ENCODE data around the gene LAPTM5. TPM values are rescaled to one million over a fixed set of nuclear protein-coding genes. Genes with fewer than 3 reads are reported as not detected.

Gene LAPTM5
- total RNA-seq, 1 donor from 2014 or later, result 424 TPM

GRCh38 chr1:30731806-30732276, 25.7 kb downstream of the LAPTM5 start:
- Histone ChIP-seq H3K9me3 (no peaks in the 10 kb centered on the region), H3K4me1 (no peaks in the 10 kb centered on the region), H3K27me3 (no peaks in the 10 kb centered on the region), H3K4me3 (no peak overlapping the region), H3K27ac (no peak overlapping the region), H3K36me3 (peaks cover 32% of the 10 kb centered on the region)
- ATAC-seq, result no peak
- intact Hi-C loops (cut with DNase I), result no loop called here
- no peak for TF ChIP-seq CTCF (IDR thresholded peaks at IDR 0.05)
- no peak for DNase-seq

- TF ChIP-seq CTCF (IDR thresholded peaks at IDR 0.05), result no peak
- intact Hi-C loops (cut with DNase I), result no loop called here
- DNase-seq (no peak), ATAC-seq (no peak)
- Histone ChIP-seq H3K27me3 (no peaks in the 10 kb centered on the region), H3K27ac (no peak overlapping the region), H3K9me3 (no peaks in the 10 kb centered on the region), H3K4me3 (no peak overlapping the region), H3K4me1 (no peaks in the 10 kb centered on the region), H3K36me3 (peaks cover 26% of the 10 kb centered on the region)
Measured at GRCh38 chr1:30731109-30731805, 26.3 kb downstream of the LAPTM5 start.

GRCh38 chr1:30730346-30731108, 27.0 kb downstream of the LAPTM5 start:
- Histone ChIP-seq H3K4me3 (no peak overlapping the region), H3K9me3 (no peaks in the 10 kb centered on the region), H3K4me1 (no peaks in the 10 kb centered on the region), H3K36me3 (peaks cover 20% of the 10 kb centered on the region), H3K27ac (no peak overlapping the region), H3K27me3 (no peaks in the 10 kb centered on the region)
- no peak for TF ChIP-seq CTCF (IDR thresholded peaks at IDR 0.05)
- no peak for DNase-seq
- no peak for ATAC-seq
- intact Hi-C loops (cut with DNase I), result no loop called here

- ATAC-seq, result no peak
- H3K4me3 ChIP-seq, result no peak overlapping the region
- intact Hi-C loops (cut with DNase I), result no loop called here
Measured at GRCh38 chr1:30729901-30730300, 27.7 kb downstream of the LAPTM5 start.

More at GRCh38 chr1:30729901-30730300, 27.7 kb downstream of the LAPTM5 start:
- TF ChIP-seq CTCF (IDR thresholded peaks at IDR 0.05), result no peak
- Histone ChIP-seq H3K27me3 (no peaks in the 10 kb centered on the region), H3K36me3 (peaks cover 14% of the 10 kb centered on the region), H3K9me3 (no peaks in the 10 kb centered on the region), H3K27ac (no peak overlapping the region), H3K4me1 (no peaks in the 10 kb centered on the region)
- DNase-seq, result no peak
